Heart left ventricle (tissue), 13 donors: ENCODE measurements around the gene ECM1.

ENCODE experiments used
- CTCF ChIP-seq, 12 donors: fragments of 200-600 bp; sonication (generic) in 4 of 12; IDR thresholded peaks; one replicate each; pipeline versions ENCODE4 v1.5.0 to v1.8.0; 2018 to 2022; ENCODE audit warnings: antibody characterized with exemption in 12 of 12, mild to moderate bottlenecking in 5 of 12
- POLR2A ChIP-seq, 2 donors: fragments of 450-650 bp; IDR thresholded peaks; one replicate each; pipeline ENCODE4 v1.6.1; 2017; ENCODE audit warnings: antibody characterized with exemption in 2 of 2, mild to moderate bottlenecking in 2 of 2, moderate library complexity in 2 of 2
- donor health status: ischemic (EF 13 %, LVEDD 7.1; RV severe dilation, severe dysfunction).
- donor health status: DM: no; HTN: yes; CAD: no.
- donor health status: DM: no; HTN: no; CAD: no.
- donor health status: ischemic (EF 25% LVEDD 6.9; RV normal size, moderate dysfunction).
- donor health status: ischemic (EF 25% LVEDD 5.7; RV mildly dilated, moderate dysfunction).
- donor health status: ischemic (EF 35%, LVEDD 5.7; RV mildly dilated, moderate dysfunction).
- donor health status: nonischemic (EF 11% LVEDD 7.7; RV severe dilation, severe dysfunction).
- donor health status: DM: yes; HTN: yes; CAD: no.
- donor health status: PGD.
- donor health status: ischemic (EF 29% LVEDD 5.4; RV normal size, mild dysfunction).
- donor health status: nonischemic (EF 23%, LVEDD 6.1; RV moderate dilation, normal function).

GRCh38 chr1:150559656-150560010 lies 51.7 kb downstream of the ECM1 start:
- TF ChIP-seq CTCF (IDR thresholded peaks at IDR 0.05) (no peak), POLR2A (IDR thresholded peaks at IDR 0.05) (no peak)
